ENCODE data around the gene ING1. TPM values are rescaled to one million over a fixed set of nuclear protein-coding genes. Genes with fewer than 3 reads are reported as not detected.
"Not testable (repeated sequence)": the region's sequence is repeated elsewhere in the genome, so short reads cannot be mapped to it uniquely, and the experiment has no call there.

ING1 gene
- total RNA-seq, 3 donors from 2014 or later: 21.0 to 26.1 (median 26.1) TPM

GRCh38 chr13:110669036-110669435 lies 44.5 kb upstream of the ING1 start:
- H3K4me1 ChIP-seq: no peaks in the 10 kb centered on the region
- DNase-seq (ENCODE audit: low spot score in 2 of 2): no peak
- H3K27ac ChIP-seq: no peak overlapping the region
- no peaks in the 10 kb centered on the region for H3K36me3 ChIP-seq
- no peak for TF ChIP-seq CTCF (IDR thresholded peaks at IDR 0.05)
- no peak for TF ChIP-seq POLR2A (IDR thresholded peaks at IDR 0.05)
- TF ChIP-seq POLR2AphosphoS5 (IDR thresholded peaks at IDR 0.05): no peak
- intact Hi-C loops (cut with DNase I; ENCODE audit: low total_unique reads): no loop called here
- no peaks in the 10 kb centered on the region for H3K27me3 ChIP-seq
- no peaks in the 10 kb centered on the region for H3K9me3 ChIP-seq
- no peak overlapping the region for H3K4me3 ChIP-seq

GRCh38 chr13:110669814-110670213 lies 43.7 kb upstream of the ING1 start:
- H3K4me3 ChIP-seq; H3K36me3 ChIP-seq; intact Hi-C loops (cut with DNase I; ENCODE audit: low total_unique reads); DNase-seq (ENCODE audit: low spot score in 2 of 2); H3K27me3 ChIP-seq; H3K27ac ChIP-seq; H3K4me1 ChIP-seq; H3K9me3 ChIP-seq: not testable (repeated sequence)

- no peak for DNase-seq (ENCODE audit: low spot score in 2 of 2)
- H3K9me3 ChIP-seq: no peaks in the 10 kb centered on the region
- H3K4me1 ChIP-seq: no peaks in the 10 kb centered on the region
- no peaks in the 10 kb centered on the region for H3K27me3 ChIP-seq
- H3K27ac ChIP-seq: no peak overlapping the region
- no peaks in the 10 kb centered on the region for H3K36me3 ChIP-seq
- no peak for TF ChIP-seq POLR2A (IDR thresholded peaks at IDR 0.05)
- no peak for TF ChIP-seq CTCF (IDR thresholded peaks at IDR 0.05)
- no peak for TF ChIP-seq POLR2AphosphoS5 (IDR thresholded peaks at IDR 0.05)
- H3K4me3 ChIP-seq: no peak overlapping the region
- intact Hi-C loops (cut with DNase I; ENCODE audit: low total_unique reads): no loop called here
These were observed 36.6 kb upstream of the ING1 start for GRCh38 chr13:110676595-110677587.

GRCh38 chr13:110677731-110678545 lies 35.6 kb upstream of the ING1 start:
- DNase-seq (ENCODE audit: low spot score in 2 of 2): no peak
- H3K9me3 ChIP-seq: no peaks in the 10 kb centered on the region
- TF ChIP-seq POLR2A (IDR thresholded peaks at IDR 0.05): no peak
- no peak for TF ChIP-seq POLR2AphosphoS5 (IDR thresholded peaks at IDR 0.05)
- intact Hi-C loops (cut with DNase I; ENCODE audit: low total_unique reads): no loop called here
- no peaks in the 10 kb centered on the region for H3K27me3 ChIP-seq
- no peak overlapping the region for H3K27ac ChIP-seq
- no peaks in the 10 kb centered on the region for H3K36me3 ChIP-seq
- H3K4me1 ChIP-seq: no peaks in the 10 kb centered on the region
- no peak overlapping the region for H3K4me3 ChIP-seq

GRCh38 chr13:110680852-110681251 lies 32.6 kb upstream of the ING1 start:
- intact Hi-C loops (cut with DNase I; ENCODE audit: low total_unique reads): no loop called here
- Histone ChIP-seq H3K4me3 (no peak overlapping the region), H3K36me3 (no peaks in the 10 kb centered on the region), H3K4me1 (no peaks in the 10 kb centered on the region), H3K27me3 (no peaks in the 10 kb centered on the region), H3K27ac (no peak overlapping the region), H3K9me3 (no peaks in the 10 kb centered on the region)
- DNase-seq (ENCODE audit: low spot score in 2 of 2): no peak
- TF ChIP-seq POLR2AphosphoS5 (IDR thresholded peaks at IDR 0.05) (no peak), CTCF (IDR thresholded peaks at IDR 0.05) (no peak), POLR2A (IDR thresholded peaks at IDR 0.05) (no peak)

Data from breast epithelium (tissue), 4 donors.